Suprapubic skin (tissue), 3 donors: Measurements from ENCODE around the gene PRDM11.

Source experiments
- EP300 ChIP-seq: sonication (generic); formaldehyde crosslinking; IDR thresholded peaks from one replicate; pipeline ENCODE4 v1.6.1; 2017; ENCODE audit warnings: antibody characterized with exemption
- POLR2A ChIP-seq, 2 donors: fragments of 450-650 bp; IDR thresholded peaks; one replicate each; pipeline ENCODE4 v1.6.1; 2017; ENCODE audit warnings: antibody characterized with exemption in 2 of 2, mild to moderate bottlenecking in 2 of 2, moderate library complexity in 2 of 2
- TF ChIP-seq, protein P1 (sequence below), 2 donors: fragments of 200-600 bp in 1 of 2; fragments of 450-650 bp in 1 of 2; sonication (generic) in 1 of 2; IDR thresholded peaks; one replicate each; pipeline ENCODE4 v1.5.1; 2016 to 2019; ENCODE audit warnings: antibody characterized with exemption in 2 of 2, mild to moderate bottlenecking in 1 of 2, moderate library complexity in 1 of 2

DNA sequence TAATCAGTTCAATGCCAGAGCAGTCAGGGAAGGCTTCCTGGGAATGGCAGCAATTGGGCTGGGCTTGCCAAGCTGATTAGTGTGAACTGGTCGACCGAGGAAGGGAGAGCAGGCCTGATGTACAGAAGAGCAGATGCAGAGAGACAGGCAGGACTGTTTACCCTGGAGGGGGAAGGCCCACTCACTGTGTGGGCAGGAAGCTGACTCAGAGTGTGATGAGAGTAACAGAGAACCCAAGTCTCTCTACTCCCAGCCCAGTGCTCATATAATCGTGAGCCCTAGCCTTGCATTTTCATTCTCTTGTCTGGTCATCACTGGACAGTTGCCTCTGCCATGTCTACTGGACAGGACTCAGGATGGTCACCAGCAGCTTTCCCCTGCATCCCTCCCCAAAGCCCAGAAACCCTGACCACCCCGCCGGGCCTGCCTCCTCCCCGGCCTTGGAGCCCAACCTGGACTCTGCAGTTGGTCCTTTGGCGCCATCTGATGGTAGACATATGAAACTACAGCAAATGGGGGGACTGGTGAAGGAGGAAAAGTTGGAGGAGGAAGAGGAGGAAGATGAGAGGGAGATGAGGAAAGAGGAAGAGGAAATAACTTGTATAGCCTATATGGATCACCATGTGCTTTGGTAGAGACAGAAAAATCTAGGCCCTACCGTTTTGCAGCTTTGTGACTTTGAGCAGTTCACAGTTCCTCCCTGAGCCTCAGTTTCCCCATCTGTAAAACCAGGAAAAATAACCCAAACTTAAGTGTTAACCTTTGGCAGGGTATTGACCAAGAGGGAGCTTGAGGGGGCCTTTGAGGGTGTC, 43.4 kb upstream of the PRDM11 start:
- TF ChIP-seq, protein P1, sequence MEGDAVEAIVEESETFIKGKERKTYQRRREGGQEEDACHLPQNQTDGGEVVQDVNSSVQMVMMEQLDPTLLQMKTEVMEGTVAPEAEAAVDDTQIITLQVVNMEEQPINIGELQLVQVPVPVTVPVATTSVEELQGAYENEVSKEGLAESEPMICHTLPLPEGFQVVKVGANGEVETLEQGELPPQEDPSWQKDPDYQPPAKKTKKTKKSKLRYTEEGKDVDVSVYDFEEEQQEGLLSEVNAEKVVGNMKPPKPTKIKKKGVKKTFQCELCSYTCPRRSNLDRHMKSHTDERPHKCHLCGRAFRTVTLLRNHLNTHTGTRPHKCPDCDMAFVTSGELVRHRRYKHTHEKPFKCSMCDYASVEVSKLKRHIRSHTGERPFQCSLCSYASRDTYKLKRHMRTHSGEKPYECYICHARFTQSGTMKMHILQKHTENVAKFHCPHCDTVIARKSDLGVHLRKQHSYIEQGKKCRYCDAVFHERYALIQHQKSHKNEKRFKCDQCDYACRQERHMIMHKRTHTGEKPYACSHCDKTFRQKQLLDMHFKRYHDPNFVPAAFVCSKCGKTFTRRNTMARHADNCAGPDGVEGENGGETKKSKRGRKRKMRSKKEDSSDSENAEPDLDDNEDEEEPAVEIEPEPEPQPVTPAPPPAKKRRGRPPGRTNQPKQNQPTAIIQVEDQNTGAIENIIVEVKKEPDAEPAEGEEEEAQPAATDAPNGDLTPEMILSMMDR (IDR thresholded peaks at IDR 0.05) = peak; percentile 86 to 96
- TF ChIP-seq EP300 (no peak), POLR2A (IDR thresholded peaks at IDR 0.05) (no peak)
